Ishikawa (cell line): Measurements from ENCODE around the gene CACNG5.

Experiments
- CEBPB ChIP-seq: IDR thresholded peaks from 2 replicates; pipeline ENCODE4 v1.6.1; 2012
- CREB1 ChIP-seq: IDR thresholded peaks from 2 replicates; pipeline ENCODE4 v1.6.1; 2012; ENCODE audit warnings: low read depth
- EP300 ChIP-seq: IDR thresholded peaks from 2 replicates; pipeline ENCODE4 v1.6.1; 2012; ENCODE audit warnings: borderline replicate concordance
- TAF1 ChIP-seq: IDR thresholded peaks from 2 replicates; pipeline ENCODE4 v1.6.1; 2012; ENCODE audit warnings: low read depth, mild to moderate bottlenecking
- YY1 ChIP-seq: IDR thresholded peaks from 2 replicates; pipeline ENCODE4 v1.6.1; 2012; ENCODE audit warnings: low read depth
- TF ChIP-seq, protein P1 (sequence below): IDR thresholded peaks from 2 replicates; pipeline ENCODE4 v1.6.1; 2012; ENCODE audit warnings: low read depth, mild to moderate bottlenecking

DNA sequence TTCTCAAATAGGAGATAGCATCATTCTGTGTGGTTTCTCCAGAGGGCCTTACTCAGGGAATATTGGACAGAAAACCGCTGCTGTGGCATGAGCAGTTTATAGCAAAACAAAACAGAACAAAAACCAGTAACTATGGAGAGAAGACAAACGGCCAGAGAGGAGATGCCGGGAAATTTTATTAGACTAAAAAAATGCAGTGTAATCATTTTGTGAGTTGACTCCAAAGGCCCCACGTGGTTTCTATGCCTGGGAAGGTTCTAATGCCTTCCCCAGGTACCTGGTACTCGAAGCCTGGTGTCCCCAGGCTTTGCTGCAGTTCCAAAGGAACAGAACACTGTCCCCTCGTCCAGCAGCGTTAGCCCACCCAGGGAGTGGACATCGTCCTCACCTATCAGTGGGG, 12.9 kb upstream of the CACNG5 start:
- TF ChIP-seq TAF1 (no peak), EP300 (no peak), YY1 (no peak), CREB1 (no peak), CEBPB (no peak)
- TF ChIP-seq, protein P1, sequence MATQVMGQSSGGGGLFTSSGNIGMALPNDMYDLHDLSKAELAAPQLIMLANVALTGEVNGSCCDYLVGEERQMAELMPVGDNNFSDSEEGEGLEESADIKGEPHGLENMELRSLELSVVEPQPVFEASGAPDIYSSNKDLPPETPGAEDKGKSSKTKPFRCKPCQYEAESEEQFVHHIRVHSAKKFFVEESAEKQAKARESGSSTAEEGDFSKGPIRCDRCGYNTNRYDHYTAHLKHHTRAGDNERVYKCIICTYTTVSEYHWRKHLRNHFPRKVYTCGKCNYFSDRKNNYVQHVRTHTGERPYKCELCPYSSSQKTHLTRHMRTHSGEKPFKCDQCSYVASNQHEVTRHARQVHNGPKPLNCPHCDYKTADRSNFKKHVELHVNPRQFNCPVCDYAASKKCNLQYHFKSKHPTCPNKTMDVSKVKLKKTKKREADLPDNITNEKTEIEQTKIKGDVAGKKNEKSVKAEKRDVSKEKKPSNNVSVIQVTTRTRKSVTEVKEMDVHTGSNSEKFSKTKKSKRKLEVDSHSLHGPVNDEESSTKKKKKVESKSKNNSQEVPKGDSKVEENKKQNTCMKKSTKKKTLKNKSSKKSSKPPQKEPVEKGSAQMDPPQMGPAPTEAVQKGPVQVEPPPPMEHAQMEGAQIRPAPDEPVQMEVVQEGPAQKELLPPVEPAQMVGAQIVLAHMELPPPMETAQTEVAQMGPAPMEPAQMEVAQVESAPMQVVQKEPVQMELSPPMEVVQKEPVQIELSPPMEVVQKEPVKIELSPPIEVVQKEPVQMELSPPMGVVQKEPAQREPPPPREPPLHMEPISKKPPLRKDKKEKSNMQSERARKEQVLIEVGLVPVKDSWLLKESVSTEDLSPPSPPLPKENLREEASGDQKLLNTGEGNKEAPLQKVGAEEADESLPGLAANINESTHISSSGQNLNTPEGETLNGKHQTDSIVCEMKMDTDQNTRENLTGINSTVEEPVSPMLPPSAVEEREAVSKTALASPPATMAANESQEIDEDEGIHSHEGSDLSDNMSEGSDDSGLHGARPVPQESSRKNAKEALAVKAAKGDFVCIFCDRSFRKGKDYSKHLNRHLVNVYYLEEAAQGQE: no peak
